Inferior parietal cortex (tissue), 1 donor: ENCODE results near the gene TSPAN16.

Source experiments
- DNase-seq: peaks from one replicate; pipeline ENCODE4 v3.0.0-alpha.2; 2016; ENCODE audit errors: extremely low spot score

The TSPAN16 gene, protein sequence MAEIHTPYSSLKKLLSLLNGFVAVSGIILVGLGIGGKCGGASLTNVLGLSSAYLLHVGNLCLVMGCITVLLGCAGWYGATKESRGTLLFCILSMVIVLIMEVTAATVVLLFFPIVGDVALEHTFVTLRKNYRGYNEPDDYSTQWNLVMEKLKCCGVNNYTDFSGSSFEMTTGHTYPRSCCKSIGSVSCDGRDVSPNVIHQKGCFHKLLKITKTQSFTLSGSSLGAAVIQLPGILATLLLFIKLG

DNA sequence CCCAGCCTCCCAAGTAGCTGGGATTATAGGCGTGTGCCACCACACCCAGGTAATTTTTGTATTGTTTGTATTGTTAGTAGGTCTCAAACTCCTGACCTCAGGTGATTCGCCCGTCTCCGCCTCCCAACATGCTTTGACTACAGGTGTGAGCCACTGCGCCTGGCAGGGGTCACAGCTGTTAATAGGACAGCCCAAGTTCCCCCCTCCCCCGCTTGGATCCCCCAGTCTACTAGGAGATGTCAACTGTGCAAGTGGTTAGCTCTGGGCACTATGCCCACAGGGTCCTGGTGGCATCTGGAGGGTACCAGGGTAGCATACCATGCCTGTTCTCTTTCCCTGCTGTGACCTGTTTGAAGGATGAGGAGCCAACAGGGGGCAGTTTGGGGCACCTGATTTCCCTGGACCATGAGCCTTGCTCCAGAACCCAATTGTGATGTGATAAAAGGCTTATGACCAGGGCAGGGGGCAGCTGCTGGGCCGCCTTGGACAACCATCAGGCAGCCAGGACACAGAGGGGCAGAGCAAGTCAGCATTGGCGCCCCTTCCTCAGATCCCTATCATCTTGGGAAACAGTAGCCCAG lies at the start of gene TSPAN16:
Gene TSPAN16 (plus strand): TSS at position 496 of the 581 bp plus-strand sequence. CDS start 138 bp downstream, outside the sequence.
- no peak for DNase-seq

DNA sequence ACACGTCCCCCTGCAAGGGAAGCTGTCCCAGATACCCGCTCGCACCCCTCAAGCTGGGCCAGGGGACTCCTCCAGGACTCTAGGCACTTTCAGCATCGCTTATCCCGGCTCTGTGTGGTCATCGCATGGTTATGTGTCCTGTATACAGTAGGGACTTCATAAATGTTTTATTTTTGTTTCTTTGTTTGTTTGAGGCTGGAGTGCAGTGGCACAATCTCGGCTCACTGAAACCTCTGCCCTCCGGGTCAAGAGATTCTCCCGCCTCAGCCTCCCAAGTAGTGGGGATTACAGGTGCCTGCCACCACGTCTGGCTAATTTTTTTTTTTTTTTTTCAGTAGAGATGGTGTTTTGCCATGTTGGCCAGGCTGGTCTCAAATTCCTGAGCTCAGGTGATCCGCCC lies 49.0 kb upstream of the TSPAN16 start:
- DNase-seq, result no peak

DNA sequence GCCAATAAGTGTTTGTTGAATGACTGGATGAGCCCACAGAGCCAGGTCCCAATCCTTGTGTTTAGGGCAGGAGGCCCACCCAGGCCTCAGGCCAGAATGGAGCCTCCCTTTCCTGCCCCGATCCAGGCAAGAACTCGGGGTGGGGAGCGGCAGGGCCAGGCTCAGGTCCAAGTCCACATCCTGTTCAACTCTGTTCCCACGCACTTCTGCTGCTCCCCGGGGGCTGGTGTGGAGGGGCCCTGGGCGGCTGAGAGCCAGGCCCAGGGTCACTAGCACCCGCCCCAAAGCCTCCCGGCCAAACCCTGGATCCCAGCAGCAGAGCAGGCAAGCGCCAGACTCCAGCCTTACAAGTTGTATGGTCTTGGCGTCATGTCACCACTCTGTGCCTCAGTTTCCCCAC lies 48.6 kb upstream of the TSPAN16 start:
- no peak for DNase-seq

DNA sequence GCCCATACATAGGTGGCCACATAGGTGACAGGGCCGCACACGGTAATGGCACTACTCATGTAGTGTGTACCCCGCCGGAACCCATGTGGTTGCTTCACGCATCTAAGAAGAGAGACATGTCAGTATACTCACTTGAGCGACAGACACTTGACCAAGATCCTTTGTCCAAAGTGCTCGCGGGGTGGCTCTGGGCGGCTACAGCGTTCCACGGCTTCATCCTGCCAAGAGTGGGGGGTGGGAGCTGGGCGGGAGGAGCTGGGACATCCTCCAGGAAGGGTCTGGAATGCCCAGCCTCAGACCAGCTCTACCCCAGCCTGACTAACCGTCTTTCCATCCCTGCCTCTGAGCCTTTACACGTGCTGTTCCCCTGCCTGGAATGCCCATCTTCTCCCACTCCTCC lies 48.0 kb upstream of the TSPAN16 start:
- DNase-seq, result no peak

DNA sequence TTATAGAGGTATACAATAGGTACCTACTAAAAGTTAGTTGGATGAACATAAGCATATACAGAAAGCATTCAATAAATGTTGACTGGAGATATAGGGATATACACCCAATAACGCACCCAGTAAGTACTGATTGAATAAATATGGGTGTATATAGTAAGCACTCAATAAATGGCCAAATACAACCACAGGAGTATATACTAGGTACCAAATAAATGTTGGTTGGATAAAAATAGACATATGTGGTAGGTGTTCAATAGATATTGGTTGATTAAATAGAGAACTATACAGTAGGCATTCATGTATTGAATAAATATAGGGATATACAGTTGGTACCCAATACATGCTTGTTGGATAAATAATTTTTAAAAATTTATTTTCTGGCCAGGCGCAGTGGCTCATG lies 47.1 kb upstream of the TSPAN16 start:
- DNase-seq, result no peak

DNA sequence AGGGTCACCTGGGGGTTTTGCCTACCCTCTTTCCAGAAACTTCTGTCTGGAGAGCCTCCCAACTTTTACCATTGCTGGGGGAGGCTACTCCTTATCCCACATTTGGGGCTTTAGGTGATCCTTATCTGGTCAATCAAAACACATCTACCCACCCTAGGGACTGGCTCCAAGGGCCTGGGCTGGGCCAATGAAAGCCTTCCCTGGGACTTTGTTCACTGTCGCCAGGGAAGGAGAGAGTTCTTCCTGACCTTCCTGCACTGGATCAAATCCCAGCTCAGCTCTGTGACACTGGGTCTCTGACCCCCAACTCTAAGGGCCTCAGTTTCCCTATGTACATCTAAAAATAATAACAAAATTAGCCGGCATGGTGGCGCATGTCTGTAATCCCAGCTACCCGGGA lies 44.7 kb upstream of the TSPAN16 start:
- no peak for DNase-seq

DNA sequence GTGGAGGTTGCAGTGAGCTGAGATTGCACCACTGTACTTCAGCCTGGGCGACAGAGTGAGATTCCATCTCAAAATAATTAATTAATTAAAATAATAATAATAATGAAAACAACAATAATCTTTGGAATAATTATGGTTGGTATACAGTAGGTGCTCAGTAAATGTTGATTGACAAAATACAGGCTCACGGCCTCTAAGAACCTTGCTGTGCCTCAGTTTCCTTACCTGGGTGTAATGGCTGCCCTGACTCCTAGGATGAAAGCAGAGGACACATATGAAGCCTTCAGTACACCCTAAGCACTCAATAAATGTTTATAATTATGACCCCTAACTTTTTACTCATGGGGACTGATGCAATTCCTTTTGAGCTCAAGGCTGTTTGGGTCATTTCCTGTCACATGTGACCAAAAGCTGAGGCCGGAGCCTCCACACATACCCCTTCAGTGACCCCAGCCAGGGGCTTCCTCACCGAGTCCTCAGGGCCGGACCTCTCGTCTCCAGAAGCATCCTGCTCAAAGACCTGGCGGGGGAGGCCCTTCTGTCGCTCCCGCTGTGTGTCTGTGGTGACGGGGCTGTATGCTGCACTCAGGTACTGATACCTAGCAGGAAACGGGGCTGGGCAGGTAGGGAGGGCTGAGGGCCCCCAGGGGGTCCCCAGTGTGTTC lies 44.2 kb upstream of the TSPAN16 start:
- DNase-seq, result no peak

DNA sequence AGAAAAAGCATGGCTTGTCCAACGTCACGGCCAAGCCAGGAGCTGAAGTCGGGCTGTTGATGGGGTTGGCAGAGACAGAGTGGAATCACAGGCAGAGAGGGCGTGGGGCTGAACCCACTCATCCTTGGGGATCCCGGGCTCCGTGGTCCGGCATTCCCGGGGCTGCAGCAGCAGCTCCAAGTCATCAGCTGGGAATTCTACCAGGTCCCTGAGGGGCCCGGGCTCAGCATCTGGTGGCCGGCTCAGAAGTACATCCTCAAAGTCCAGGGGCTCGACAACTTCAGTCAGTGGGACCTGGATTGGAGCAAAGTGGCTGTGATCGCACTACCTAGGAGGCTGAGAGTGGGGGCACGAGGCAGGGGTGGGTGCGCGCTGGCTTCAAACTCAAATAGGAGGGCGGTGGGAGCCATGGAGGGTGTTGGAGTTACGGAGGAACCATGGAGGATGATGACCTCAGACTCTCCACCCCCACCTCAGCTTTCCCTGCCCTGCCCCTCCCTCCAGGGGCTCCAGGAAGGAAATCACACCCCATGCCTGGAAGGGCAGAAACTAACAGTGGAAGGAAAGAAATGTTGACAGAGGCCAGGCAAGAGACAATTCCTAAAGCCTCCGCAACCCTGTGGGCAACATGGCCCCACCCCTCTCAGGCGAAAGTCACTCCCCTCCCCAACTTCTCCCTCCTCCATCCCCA lies 43.1 kb upstream of the TSPAN16 start:
- DNase-seq, result no peak

DNA sequence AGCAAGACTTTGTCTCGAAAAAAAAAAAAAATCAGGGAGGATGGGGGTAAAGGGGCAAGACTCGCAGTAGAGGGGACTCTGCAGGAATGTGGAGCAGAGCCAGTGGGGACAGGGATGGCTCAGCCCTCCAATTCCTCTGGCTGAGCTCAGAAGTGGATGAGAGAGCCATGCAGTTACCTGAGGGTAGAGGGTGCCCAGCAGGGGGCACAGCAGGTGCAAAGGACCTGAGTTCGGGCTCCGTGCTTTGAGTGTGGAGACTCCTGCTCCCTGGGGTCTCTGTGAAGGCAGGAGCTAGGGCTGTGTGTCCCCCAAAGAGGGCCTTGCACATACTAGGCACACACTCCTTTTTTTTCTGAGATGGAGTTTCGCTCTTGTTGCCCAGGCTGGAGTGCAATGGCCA lies 41.3 kb upstream of the TSPAN16 start:
- no peak for DNase-seq

DNA sequence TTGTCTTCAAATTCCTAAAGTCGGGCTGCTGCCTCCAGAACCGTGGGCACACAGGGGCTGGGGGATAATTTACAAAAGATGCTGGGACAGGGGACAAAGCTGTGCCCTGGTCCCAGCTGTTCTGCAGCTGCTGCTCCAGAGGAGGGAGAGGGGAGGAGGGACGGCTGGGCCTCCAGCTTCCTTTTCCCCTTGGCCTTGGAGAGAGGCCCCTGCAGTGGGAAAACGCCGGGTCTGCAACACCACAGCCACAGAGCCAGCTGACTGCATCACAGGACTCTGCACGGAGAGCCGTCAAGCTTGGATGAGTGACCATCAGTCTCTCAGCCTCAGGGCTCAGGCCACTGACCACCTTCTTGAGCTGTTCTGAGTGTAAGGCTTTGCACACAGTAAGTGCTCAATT lies 39.8 kb upstream of the TSPAN16 start:
- DNase-seq, result no peak

DNA sequence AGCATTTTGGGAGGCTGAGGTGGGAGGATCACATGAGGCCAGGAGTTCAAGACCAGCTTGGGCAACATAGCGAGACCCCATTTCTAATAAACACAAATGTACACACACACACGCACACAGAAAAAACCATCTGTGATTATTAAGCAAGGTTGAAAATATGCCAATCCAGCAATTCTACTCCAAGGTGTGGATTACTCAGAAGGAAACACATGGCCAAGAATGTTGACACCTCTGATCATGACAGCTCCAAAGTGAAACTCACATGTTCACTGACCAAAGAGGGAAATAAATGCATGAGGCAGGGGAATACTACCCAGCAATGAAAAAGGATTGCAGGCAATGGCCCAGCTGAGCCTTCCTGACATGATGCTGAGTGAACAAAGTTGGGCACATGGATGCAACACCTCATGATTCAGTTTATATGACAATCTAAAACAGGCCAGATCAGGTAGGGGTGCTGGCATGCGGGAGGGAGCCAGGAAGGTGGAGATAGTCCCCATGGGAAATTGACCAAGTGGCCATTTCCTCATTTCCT lies 38.0 kb upstream of the TSPAN16 start:
- DNase-seq, result no peak

DNA sequence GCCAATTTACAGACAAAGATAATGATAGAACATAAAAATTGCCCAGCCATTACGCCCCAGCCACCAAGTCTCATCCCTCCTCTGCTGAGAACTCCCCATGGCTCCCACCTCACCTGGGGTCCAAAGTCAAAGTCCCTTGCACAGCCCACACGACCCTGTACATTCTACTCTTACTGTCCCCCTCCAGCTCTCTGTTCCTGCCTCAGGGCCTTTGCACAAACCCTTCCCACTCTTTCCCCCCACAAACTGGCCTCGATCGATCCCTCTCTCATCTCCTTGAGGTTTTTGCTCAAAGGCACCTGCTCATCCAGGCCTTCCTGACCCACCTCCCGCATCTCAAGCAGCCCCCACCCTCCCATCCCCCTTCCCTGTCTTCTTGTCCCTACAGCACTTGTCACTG lies 35.0 kb upstream of the TSPAN16 start:
- no peak for DNase-seq

DNA sequence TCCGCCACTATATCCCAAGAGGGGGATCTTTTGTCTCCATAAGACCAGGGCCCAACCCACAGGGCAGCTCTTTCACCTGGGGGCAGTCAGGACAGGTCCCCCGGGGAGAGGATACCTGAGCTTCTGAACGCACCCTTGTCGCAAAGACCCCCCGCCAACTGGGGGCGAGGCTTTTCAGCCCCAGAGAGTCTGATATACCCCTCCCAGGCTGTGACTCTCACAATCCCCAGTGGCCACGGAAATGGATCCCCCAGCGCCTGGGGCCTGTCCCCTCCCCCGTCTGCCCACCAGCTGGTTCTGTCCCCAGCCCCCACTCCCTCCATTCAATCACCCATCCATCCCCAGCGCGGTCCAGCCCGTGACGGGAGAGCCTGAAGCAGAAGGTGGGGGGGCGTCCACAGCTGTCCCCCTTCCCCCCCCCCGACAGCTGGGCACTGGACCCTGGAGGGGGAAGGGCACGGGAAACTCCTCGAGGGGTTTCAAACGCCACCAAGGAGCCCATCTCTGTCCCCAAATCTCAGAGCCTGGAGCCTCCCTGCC lies 34.5 kb upstream of the TSPAN16 start:
- DNase-seq, result no peak

DNA sequence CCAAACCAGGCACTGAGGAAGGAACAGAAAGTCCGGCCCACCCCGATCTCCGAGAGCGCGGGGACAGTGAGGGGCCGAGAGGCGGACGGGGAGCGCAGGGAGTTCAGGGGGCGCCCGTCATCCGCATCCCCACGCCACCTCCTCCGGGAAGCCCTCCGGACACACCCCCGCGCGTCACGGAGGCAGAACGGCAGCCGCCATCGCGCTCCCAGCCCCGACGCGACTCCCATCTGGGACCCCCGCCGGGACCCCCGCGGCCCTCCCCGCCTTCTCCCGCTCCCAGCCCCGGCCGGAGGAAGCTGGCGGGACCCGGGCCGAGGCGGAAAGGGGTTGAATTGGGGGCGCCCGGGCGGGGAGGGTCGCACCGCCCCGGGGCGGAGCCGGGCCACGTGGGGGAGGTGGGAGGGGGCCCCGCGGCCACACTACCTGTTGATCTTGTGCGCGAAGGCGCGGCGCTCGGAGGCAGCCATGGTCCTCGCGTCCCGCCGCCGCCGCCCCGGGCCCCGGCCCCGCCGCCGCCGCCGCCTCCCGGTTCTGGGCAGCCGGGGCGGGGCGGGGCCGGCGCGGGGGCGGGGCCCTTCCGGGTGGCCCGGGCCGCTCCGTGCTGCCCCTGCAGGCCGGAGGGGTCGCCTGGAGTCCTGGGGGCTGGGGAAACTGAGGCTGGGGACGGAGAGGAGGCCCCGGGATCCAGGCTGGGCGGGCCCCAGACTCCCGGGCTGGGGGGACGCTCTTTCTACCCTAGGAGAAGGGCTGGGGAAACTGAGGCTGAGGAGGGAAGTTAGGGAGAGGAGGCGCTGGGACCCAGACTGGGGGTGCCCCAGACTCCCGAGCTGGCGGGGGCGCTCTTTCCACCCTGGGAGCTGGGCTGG lies 33.8 kb upstream of the TSPAN16 start, which contains the start of gene DOCK6:
Gene DOCK6 (minus strand): TSS at position 554 of the 869 bp plus-strand sequence. CDS start 84 bp downstream, at position 470.
- no peak for DNase-seq

DNA sequence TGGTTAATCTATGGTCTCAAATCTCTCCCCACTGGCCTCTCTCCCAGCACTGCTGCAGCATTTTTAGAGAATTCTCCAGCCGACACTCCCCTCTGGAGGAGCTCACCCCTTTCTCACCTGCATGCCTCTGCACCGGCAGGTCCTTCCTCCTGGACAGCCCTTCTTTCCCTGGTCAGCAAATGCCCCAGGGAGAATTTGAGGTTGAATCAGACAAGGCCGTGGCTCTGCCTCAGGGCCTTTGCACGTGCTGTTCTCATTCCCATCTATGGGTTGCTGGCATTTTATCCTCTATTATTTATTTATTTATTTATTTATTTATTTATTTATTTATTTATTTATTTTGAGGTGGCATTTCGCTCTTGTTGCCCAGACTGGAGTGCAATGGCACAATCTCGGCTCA lies 32.2 kb upstream of the TSPAN16 start:
- no peak for DNase-seq

DNA sequence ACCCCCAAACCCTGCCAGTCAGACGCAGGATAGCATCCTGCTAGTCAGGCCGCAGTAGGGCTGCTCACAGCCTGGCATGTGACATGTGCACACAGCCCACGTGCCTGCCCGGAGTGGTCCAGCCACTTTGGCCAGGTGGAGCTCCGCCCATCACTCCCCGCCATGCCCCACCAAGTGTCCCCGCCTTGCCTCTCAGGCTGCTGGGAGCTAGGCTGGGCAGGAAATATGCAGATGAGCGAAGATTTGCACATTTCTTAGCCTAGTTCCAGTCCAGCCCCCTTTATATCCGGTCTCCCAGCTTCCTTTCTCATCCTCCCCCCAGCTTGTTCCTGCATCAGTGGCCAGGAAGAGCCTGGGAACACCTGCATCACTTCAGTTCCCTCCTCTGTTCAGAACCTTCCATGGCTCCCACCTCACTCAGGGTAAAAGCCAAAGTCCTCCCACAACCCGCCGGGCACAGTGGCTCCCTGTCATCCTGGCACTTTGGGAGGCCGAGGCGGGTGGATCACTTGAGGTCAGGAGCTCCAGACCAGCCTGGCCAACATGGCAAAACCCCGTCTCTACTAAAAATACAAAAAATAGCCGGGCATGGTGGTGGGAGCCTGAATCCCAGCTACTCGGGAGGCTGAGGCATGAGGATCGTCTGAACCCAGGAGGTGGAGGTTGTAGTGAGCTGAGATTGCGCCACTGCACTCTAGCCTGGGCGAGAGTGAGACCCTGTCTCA lies 31.3 kb upstream of the TSPAN16 start:
- DNase-seq, result no peak

DNA sequence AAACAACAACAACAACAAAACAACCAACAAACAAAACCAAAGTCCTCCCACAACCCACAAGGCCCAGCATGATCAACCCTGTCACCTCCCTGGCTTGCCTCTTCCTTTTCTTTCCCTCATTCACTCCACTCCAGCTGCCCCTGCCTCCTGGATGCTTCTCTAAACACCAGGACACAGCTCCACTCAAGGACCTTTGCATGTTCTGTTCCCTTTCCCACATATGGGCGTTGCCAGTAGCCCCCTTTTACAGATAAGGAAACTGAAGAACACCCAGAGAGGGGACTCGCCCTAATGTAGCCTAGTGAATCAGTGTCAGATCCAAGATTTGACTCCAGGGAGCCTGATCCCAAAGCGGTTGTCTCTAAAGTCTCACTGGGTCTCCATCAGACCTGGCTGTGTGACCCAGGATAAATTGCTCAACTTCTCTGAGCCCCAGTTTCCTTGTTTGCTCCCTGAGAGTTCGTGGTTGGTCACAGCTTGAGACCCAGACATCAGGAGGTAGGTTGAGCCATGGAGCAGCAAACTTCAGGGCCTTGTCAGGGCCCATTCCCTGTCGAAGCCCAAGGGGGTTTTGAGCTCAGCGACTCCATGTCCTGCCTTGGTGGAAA lies 30.7 kb upstream of the TSPAN16 start:
- DNase-seq, result no peak

DNA sequence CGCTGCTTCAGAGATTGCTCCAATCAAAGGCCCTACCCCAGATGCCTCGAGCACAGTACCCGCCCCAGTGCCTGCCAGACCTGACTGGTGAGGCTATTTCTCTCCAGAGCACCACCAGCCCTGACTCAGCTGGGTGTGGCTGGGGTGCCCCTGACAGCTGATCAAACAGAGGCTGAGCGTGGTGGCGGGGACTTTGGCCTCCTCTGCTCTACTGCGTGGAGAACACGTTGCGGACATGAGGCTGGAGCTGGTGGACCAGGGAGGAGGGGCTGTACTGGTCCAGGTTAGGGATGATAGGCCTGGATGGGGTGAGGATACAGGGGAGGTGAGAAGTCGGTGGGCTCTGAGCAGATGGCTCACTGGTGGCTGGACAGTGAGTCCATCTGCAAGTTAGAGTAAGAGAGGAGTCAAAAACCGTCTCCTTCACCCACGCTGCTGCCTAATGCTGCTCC lies 30.1 kb upstream of the TSPAN16 start:
- no peak for DNase-seq

DNA sequence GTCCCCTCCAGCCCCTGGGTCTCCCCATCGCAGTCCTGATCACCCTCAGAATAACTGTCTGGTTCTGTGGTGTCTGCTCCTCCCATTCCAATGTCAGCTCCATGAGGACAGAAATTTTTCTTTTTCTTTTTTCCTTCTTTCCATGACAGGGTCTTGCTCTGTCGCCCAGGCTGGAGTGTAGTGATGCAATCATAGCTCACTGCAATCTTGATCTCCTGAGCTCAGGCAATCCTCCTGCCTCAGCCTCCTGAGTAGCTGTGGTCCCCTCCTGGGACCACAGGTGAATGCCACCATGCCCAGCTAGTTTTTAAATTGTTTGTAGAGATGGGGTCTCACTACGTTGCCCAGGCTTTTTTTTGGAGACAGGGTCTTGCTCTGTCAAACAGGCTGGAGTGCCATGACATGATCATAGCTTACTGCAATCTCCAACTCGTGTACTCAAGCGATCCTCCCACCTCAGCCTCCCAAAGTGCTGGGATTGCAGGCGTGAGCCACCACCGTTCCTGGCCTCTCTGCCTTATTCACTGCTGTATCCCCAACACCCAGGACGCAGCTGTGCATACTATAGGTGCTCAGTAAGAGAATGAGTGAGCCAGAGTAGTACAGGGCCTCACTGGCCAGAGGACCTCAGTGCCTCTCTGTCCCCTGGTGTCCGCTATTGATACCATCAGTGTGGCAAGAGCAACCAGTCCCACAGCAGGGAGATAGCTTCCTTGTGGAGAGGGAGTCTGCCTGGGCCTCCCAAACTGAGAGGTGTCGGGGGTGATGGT lies 28.5 kb upstream of the TSPAN16 start:
- DNase-seq, result no peak
